Uterus (tissue), 4 donors: ENCODE data around the gene MAP4K4. TPM values are rescaled to one million over a fixed set of nuclear protein-coding genes. Genes with fewer than 3 reads are reported as not detected.

Experiments
- DNase-seq, 2 donors: peaks; one replicate each; pipeline ENCODE4 v3.0.0-alpha.2; 2019 to 2020
- H3K27ac ChIP-seq, 2 donors: fragments of 200-600 bp; sonication (generic); 1 replicate in 1 of 2; 2 replicates in 1 of 2; pipeline ENCODE4 v1.5.1; 2016 to 2018
- H3K27me3 ChIP-seq, 2 donors: fragments of 200-600 bp; sonication (generic); one replicate each; pipeline ENCODE4 v1.5.1; 2018 to 2019; ENCODE audit warnings: control low read depth in 1 of 2
- H3K36me3 ChIP-seq, 2 donors: fragments of 200-600 bp; sonication (generic); one replicate each; pipeline ENCODE4 v1.5.1; 2019; ENCODE audit warnings: control low read depth in 1 of 2
- H3K4me1 ChIP-seq, 2 donors: fragments of 200-600 bp; sonication (generic); one replicate each; pipeline ENCODE4 v1.5.1; 2018 to 2019; ENCODE audit warnings: control low read depth in 1 of 2
- H3K4me3 ChIP-seq, 2 donors: fragments of 200-600 bp; sonication (generic); 1 replicate in 1 of 2; 2 replicates in 1 of 2; pipeline ENCODE4 v1.5.1; 2018 to 2019; ENCODE audit warnings: mild to moderate bottlenecking in 1 of 2
- H3K9me3 ChIP-seq, 2 donors: fragments of 200-600 bp; sonication (generic); one replicate each; pipeline ENCODE4 v1.5.1; 2019; ENCODE audit warnings: control low read depth in 1 of 2
- POLR2A ChIP-seq, 2 donors: fragments of 450-650 bp; IDR thresholded peaks; one replicate each; pipeline ENCODE4 v1.6.1; 2016; ENCODE audit warnings: antibody characterized with exemption in 2 of 2, mild to moderate bottlenecking in 1 of 2, moderate library complexity in 1 of 2
- intact Hi-C: fragments of 100-400 bp; cut with DNase I; formaldehyde crosslinking; loops from one replicate; pipeline ENCODE4 v1.15.1; 2023; ENCODE audit warnings: low total_unique reads
- total RNA-seq, 4 donors: library from RNA; depleted of rRNA in 3 of 4; stranded (reverse); fragments of >200 nt in 3 of 4; gene quantifications; one replicate each; pipeline versions ENCODE4 v1.1.0 to v1.2.4, GENCODE V29; 2014 to 2023
- TF ChIP-seq, protein P1 (sequence below), 4 experiments: fragments of 200-600 bp in 2 of 4; fragments of 450-650 bp in 2 of 4; sonication (generic) in 2 of 4; IDR thresholded peaks; one replicate each; pipeline ENCODE4 v1.5.1; 2016 to 2019; ENCODE audit warnings: antibody characterized with exemption in 4 of 4, mild to moderate bottlenecking in 2 of 4, moderate library complexity in 1 of 4
- donor health status: DM: yes; HTN: yes; CAD: no.

Gene MAP4K4
- total RNA-seq, 4 donors from 2014 or later: 17.9 to 87.2 (median 55.4) TPM

DNA sequence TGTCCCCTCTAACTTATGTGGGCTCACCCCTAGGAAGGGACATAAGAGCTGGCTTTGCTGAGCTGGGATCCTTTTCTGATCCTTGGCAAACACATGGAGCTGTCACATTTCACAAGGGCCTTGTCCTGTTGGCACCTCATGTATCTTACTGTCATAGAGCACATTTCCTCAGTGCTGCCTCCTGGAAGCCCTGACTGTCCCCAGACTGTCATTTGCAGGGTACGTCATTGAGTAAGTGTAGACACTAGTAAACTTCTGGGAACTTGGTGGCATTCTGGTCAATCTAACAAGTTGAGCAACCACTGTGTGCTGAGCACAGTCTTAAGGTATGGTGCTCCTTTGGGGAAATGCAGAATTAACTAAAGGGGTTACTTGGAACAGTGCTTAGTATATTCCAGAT is 199.8 kb downstream of the MAP4K4 start:
- H3K9me3 ChIP-seq: no peaks in the 10 kb centered on the region
- H3K4me1 ChIP-seq: no peaks in the 10 kb centered on the region
- TF ChIP-seq, protein P1, sequence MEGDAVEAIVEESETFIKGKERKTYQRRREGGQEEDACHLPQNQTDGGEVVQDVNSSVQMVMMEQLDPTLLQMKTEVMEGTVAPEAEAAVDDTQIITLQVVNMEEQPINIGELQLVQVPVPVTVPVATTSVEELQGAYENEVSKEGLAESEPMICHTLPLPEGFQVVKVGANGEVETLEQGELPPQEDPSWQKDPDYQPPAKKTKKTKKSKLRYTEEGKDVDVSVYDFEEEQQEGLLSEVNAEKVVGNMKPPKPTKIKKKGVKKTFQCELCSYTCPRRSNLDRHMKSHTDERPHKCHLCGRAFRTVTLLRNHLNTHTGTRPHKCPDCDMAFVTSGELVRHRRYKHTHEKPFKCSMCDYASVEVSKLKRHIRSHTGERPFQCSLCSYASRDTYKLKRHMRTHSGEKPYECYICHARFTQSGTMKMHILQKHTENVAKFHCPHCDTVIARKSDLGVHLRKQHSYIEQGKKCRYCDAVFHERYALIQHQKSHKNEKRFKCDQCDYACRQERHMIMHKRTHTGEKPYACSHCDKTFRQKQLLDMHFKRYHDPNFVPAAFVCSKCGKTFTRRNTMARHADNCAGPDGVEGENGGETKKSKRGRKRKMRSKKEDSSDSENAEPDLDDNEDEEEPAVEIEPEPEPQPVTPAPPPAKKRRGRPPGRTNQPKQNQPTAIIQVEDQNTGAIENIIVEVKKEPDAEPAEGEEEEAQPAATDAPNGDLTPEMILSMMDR (IDR thresholded peaks at IDR 0.05): no peak
- TF ChIP-seq POLR2A (IDR thresholded peaks at IDR 0.05): no peak
- no peaks in the 10 kb centered on the region for H3K36me3 ChIP-seq
- H3K27ac ChIP-seq: no peak overlapping the region
- no peaks in the 10 kb centered on the region for H3K27me3 ChIP-seq
- DNase-seq: no peak
- no peak overlapping the region for H3K4me3 ChIP-seq
- intact Hi-C loops: no loop called here

DNA sequence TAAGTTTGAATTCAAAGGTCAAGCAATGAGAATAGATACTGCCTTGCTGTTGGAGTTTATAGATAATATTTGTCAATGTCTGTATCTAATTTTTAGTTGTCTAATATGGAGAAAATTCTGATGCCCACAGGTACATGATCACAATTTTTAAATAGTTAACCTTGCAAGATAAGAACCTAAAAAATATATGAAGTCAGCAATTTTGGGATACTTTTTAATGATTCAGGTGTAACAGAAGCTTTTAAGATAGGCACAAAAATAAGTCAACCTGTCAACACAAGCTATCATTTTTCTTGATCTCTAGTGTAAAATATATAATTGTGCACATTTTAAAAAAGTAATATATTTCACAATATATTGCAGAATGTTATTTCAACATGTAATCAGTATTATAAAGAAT is 201.8 kb downstream of the MAP4K4 start:
- no peaks in the 10 kb centered on the region for H3K9me3 ChIP-seq
- no peaks in the 10 kb centered on the region for H3K4me1 ChIP-seq
- intact Hi-C loops: no loop called here
- TF ChIP-seq POLR2A (IDR thresholded peaks at IDR 0.05): no peak
- TF ChIP-seq, protein P1 (IDR thresholded peaks at IDR 0.05): no peak
- H3K27ac ChIP-seq: no peak overlapping the region
- H3K36me3 ChIP-seq: no peaks in the 10 kb centered on the region
- no peaks in the 10 kb centered on the region for H3K27me3 ChIP-seq
- DNase-seq: no peak
- no peak overlapping the region for H3K4me3 ChIP-seq

DNA sequence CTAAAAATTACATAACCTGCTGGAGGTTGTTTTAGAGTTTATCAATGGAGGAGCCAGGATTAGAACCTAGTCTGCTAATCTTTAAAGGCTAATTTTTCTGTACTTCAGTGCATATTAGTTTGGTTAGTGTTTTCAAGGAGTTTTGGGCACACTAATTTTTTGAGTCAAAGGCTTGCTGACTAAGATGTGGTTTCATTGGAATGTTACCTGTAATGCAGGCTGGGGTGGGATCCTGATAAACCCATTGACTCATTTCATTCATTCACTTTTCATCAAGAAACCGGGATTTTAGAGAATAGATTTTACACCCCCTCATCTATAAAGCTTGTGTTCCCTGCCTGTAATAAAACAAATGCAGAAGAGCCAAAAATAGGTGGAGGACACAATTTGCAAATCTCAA is 202.4 kb downstream of the MAP4K4 start:
- no peaks in the 10 kb centered on the region for H3K9me3 ChIP-seq
- intact Hi-C loops: no loop called here
- no peaks in the 10 kb centered on the region for H3K27me3 ChIP-seq
- no peaks in the 10 kb centered on the region for H3K36me3 ChIP-seq
- no peak for TF ChIP-seq POLR2A (IDR thresholded peaks at IDR 0.05)
- TF ChIP-seq, protein P1 (IDR thresholded peaks at IDR 0.05): no peak
- H3K4me1 ChIP-seq: no peaks in the 10 kb centered on the region
- no peak overlapping the region for H3K27ac ChIP-seq
- no peak for DNase-seq
- no peak overlapping the region for H3K4me3 ChIP-seq

DNA sequence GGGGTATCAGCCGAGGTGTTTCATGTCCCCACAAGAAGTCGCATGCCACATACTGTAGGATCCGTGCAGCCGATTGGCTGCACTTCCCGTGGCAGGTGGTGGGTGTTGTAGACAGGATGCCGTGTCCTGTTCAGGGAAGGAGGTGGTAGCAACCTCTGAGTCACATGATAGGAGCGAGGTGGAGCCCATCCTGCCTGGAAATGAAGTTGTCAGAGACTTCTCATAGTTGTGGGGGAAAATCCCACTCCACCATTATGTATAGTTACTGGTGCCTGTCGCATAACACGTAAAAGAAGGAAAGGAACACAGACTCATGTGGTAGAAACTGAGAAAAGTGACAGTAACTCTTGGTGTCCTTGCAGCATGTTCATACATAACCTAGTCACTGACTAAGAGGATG is 202.9 kb downstream of the MAP4K4 start:
- H3K27me3 ChIP-seq: no peaks in the 10 kb centered on the region
- TF ChIP-seq POLR2A (IDR thresholded peaks at IDR 0.05): no peak
- TF ChIP-seq, protein P1 (IDR thresholded peaks at IDR 0.05): no peak
- H3K4me1 ChIP-seq: no peaks in the 10 kb centered on the region
- H3K27ac ChIP-seq: no peak overlapping the region
- intact Hi-C loops: no loop called here
- no peak overlapping the region for H3K4me3 ChIP-seq
- DNase-seq: no peak
- no peaks in the 10 kb centered on the region for H3K36me3 ChIP-seq
- H3K9me3 ChIP-seq: no peaks in the 10 kb centered on the region

DNA sequence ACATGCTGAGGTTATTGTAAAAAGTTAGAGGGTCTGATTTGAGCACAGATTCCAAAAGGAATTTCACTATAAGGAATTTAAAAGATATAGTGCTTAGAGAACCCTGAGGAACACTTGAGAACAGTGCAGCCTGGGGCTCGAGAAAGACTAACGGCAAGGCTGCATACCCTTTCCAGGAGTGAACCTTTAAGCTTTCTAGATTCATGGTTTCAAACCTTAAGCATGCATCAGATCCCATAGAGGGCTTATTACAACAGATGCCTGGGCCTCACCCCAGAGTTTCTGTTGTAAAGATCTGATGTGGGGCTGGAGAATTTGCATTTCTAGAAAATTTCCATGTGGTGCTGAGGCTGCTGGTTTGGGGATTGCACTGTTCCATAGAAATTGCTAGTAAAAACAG is 203.7 kb downstream of the MAP4K4 start:
- DNase-seq: no peak
- intact Hi-C loops: no loop called here

More for the DNA sequence above, 203.7 kb downstream of the MAP4K4 start:
- TF ChIP-seq, protein P1 (IDR thresholded peaks at IDR 0.05): no peak
- no peak for TF ChIP-seq POLR2A (IDR thresholded peaks at IDR 0.05)
- Histone ChIP-seq H3K27me3 (no peaks in the 10 kb centered on the region), H3K4me1 (no peaks in the 10 kb centered on the region), H3K9me3 (peaks cover 0 to 3% of the 10 kb centered on the region in 2 donors), H3K36me3 (no peaks in the 10 kb centered on the region), H3K27ac (no peak overlapping the region), H3K4me3 (no peak overlapping the region)
